Astrocyte of the hippocampus (primary cell): ENCODE measurements around the gene YOD1.
A peak's percentile ranks its signal among the peaks of the same experiment; 100 is the strongest.

Experiments
- DNase-seq: peaks from one replicate; pipeline ENCODE4 v3.0.0; 2011; ENCODE audit warnings: low read depth, low spot score

Gene YOD1

DNA sequence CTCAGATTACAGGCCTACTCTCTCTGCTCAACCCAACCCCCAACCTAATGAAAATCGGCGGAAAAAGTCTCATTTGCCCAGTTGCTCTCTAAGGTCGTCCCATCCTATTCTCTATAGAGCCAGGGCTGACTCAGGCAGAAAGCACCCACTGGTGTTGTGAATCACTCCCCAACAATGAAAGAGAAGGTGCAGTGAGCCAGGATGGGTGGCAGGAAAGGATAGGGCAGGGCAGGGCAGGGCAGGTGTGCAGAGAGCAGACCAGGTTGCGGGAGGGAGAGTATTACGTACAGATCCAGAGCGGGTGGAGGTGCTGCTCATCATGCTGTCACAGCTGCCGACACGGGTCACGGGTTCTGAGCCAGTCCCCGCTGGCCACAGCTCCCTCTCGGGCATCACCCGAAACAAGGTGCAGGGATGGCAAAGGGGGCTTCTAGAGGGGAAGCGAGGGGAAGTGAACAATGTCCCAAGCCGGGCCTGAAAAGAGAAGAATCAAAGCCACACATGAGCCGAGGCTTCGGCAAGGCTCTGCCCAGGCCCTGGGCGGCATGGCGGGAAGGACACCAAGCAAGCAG is 23.7 kb downstream of the YOD1 start:
- DNase-seq = peak; percentile 68

DNA sequence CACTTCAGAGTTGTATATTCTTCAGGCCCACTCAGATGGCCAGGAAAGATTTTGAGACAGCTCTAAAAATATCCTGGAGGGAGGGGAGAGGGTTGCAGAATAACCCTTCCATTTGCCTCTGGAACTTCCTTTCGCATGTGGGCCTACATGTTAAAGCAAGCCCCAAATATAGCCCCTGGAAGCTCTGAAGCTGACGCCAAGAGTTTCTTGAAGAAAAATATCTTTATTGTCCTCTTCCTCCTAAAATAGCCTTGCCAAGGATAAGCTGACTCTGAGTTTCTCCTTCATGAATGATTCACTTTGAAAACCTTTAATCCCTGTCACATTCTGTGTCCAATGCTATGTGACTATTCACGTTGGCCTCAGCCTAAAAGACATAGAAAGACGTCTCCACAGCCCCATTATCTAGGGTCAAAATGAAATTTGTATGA is 24.9 kb downstream of the YOD1 start:
- DNase-seq = no peak

DNA sequence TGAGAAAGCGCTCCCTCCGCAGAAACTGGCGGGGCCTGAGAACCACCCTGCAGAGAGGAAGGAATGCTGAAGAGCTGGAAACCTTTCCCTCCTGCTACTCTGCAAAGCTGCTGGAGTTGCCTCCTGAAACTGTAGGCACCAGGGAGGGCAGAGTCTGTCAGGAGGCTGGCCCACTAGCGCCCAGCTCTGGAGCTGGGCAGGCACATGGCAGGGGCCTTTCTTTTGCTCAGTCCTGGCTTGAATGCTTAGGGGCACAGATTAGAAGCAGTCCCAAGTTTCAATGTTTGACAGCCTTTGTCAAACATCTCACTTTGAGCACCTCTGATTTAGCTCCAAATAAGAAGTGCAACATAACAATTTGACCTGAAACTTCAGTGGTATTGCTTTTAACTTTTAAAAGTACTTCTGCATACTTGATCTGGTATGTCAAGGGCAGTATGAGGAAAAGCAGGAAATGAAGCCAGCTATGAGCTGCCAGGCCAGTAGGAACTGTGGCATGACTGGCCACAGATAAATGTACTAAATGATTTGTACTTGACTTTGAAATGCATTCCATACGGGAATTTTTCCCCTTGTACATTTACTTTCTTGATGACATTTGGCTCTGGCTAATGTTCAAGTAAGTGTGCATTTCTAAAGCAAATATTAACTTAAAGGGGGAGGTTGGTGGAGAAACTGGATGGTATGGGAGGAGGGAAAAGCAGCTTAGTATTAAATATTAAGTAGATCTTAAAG is 25.7 kb downstream of the YOD1 start:
- peak; percentile 66 for DNase-seq

DNA sequence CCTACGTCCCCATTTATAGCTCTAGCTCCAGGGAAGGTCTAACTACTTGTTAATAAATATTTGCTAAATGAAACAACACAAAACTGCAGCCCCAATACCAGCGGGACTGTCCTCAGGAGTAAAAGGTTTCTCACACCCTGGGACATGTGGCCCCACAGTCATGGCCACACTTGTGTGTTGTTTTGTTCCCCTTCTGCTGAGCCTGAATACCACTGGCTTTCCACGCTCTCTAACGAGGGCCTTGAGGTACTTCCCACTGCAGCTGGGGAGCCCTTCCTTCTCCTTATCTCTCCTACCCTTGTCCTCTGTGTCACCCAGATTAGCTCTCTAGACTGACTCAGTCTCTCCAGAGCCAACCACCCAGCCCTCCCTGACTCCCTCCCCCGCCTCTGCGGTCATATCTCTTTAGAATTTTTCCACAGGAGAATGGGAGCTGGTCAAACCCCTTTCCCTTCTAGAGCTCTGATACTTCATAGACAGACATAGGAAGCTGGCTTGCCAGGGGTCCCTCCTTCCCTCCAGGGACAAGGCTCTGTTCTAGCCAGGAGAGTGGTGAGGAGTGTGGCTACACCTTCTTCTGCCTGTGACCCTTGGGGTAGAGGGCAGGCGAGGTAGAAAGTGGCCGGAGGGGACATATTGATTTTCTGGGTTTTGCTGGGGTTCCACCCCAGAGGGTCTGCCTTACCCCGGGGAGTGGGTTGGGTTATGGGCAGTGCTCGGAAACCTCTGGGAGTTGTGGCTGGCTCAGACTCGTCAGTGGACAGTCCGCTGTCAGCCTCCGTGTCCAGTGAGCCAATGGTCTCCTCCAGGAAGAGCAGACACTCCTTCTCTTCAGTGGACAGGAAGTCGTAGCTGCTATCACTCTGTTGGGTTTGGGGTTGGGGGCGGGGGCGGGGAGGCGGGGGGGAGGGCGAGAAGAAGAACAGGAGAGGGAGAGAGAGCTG is 26.5 kb downstream of the YOD1 start:
- no peak for DNase-seq

DNA sequence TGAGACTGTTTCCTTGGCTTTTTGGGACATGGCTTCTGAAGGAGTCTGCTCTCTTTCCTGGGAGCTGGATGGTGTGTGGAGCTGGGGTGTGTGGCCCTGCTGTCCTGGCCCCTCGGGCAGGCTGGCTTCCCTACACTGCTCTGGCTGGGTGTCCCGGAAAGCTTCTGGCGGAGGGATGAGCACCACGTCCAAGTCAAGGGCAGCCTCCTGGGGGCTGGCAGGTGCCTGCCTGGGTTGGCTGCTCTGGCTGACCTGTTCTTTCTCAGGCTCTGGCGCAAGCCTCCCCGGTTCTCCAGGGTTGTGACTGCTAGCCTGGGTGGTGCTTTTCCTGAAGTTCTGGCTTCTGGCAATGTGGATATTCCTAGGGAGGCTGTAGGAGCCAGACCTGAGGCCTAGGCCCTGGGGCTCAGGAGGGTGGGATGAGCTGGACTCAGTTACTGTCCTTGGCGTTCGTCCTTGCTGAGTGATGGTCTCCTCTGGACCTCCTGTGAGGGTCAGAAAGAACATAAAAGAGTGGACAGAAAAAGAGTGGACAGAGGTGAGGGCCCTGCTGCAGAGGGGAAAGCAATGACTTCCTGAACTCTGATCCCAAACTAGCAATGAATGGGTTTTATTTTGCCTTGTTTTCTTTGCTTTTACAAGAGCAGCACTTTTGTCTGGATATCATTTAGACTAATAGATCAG is 27.9 kb downstream of the YOD1 start:
- DNase-seq = no peak

DNA sequence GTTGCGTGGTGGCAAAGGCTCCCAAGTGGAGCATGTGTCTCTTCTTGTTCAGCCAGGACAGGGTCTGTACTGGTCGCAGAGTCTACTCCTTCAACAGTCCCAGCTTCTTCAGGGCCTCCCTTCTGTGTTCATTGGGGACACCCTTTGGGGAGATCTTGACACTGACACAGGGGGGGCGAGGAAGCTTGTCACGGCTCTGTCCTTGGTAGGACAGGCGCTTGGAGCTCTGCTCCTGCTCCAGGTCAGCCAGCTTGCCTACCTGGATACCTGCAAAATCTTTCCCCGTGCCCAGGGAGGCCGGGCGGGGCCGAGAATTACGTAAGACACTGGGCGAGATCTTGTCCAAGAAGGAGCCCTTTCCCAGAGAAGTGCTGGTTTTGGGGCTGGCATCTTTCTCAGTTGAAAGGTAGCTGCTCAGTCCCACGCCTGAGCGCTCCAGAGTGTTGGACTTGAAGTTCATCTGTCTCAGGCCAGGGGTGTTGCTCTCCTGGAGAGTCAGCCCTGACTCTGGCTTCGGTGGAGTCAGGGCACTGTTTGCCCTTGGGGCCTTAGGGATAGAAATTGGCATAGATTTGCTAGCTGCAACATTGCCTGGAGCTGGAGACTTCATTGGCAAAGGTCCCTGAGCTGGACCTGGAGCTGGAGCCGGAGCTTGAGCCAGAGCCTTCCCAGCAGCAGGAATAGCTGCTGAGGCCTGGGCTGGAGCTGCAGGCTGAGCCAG is 29.0 kb downstream of the YOD1 start:
- no peak for DNase-seq

DNA sequence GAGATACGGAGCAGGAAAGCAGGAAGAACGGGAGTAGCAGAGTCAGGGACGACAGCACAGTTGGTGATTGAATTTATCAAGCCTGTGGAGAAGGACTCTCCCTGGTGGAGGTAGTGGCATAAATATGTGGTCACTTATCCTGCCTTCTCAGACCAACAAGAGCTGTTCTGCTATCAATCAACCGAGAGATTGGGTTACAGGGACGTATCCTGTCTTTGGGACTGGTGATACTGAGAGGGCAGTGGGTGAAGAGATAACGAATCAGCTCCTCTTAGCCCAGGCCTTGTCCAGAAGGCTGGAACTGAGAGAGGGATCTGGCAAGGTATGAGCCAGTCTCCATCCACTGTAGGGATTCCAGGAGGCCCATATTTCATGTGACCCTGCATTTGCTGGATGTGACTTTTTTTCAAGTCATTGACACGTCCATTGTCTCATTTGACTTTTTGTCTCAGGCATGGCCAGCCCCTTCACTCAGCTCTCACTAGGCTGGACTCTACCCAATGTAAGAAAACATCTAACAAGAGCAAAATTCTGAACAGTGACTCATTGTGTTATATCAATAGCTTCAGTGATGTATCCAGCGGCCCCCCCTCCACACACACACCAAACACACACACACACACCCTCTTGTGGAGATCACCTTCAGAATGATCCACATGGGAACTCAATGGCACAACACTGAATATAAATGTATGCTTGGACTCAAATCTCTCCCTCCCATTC is 29.7 kb downstream of the YOD1 start:
- DNase-seq = peak; percentile 58

DNA sequence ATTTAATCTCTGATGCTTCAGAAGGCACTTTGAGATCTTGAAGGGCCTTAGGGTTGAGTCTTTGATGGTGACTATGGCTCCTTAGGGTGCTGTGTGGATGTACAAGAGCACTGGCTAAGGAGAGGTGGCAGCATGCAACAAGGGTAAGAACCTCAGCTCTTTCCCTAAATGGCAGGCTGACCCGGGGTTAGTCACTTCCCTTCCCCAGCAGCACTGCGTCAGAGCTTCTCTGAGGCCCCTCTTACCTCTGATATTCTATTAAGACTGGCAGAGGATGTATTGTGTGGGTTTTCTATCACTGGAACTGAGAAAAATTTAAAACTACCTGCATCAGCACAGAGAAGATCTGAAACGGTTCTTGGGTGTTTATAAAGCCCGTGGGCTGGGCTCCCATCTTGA is 30.3 kb downstream of the YOD1 start:
- no peak for DNase-seq

DNA sequence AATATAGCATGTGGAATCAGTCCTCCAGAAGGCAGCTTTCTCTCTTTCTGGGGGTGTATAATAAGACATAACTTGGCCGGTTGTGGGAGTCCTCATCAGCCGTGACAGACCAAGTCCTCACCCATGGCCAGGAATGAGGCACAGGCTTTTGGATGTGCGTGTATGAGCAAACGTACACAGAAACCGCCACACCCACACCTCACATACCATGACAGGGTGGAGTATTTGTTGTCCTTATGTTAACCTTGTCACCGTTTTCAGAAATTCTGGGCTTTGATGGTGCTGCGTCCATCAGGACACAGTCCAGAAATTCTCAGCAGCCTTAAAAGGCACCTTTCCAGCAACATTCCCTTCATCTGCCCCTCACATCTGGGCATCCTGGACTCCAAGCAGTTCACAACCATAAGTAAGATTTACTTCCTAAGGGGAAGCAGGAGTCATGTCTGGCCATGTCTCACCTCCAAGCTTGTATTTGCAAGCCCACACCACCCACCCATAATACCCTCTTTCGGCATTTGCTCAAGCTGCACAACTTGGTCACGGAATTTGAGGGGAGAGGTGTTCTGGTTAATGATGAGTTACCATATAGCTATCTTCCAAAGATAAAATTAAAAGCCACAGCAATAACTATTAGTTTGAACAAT is 30.8 kb downstream of the YOD1 start:
- no peak for DNase-seq

DNA sequence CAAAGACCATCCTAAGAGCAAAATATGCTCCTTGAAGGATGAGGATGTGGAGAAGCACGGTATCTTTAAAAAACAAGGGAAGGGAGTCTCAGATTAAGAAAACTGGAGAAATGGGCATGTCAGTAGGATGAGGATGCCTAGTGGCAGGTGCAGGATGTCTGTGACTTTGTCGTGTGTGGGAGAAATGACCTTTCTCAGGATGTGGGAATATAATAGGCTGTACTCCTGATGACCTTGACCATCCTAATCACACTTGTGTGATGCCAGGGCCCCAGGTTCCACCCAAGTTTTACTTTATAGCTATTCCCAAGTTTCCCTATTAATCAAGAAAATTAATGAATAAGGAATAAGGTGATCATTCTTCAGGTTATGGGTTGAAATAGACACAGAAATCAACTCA is 31.3 kb downstream of the YOD1 start:
- DNase-seq = no peak

DNA sequence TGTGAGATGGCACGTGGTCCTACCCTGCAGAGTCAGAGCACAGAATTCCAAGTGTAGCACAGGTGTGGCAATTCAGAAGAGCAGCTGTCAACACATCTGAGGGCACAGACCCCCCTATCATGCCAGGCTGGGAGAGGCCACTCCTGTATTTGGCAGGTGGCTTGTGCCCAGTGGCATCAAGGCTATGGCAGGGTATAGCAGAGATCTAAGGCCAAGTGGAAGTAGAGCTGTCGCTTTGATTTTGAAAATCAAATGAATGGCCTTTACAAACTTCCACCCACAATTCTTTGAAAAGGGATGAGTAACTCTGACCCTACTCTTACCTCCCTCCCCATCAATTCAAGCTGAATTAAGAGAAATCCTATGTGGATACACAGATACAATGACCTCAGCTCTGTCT is 31.8 kb downstream of the YOD1 start:
- no peak for DNase-seq

DNA sequence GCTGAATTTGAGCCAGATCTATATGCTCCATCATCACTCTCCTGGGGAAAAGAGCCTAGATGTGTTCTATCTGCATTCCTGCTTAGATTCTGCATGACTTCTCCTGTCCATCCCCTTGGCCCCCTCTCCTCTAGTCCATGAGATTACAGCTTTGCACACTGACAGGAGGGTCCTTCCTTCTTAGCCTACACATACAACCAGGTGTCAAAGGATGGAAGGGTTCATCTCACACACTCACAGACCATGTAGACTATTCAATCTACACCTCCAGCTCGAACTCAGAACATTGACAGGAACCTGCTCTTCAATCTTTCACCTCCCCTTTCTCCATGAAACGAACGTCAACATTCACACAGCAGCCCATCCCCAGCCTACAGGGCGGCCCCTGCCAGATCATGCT is 32.3 kb downstream of the YOD1 start:
- DNase-seq = no peak

DNA sequence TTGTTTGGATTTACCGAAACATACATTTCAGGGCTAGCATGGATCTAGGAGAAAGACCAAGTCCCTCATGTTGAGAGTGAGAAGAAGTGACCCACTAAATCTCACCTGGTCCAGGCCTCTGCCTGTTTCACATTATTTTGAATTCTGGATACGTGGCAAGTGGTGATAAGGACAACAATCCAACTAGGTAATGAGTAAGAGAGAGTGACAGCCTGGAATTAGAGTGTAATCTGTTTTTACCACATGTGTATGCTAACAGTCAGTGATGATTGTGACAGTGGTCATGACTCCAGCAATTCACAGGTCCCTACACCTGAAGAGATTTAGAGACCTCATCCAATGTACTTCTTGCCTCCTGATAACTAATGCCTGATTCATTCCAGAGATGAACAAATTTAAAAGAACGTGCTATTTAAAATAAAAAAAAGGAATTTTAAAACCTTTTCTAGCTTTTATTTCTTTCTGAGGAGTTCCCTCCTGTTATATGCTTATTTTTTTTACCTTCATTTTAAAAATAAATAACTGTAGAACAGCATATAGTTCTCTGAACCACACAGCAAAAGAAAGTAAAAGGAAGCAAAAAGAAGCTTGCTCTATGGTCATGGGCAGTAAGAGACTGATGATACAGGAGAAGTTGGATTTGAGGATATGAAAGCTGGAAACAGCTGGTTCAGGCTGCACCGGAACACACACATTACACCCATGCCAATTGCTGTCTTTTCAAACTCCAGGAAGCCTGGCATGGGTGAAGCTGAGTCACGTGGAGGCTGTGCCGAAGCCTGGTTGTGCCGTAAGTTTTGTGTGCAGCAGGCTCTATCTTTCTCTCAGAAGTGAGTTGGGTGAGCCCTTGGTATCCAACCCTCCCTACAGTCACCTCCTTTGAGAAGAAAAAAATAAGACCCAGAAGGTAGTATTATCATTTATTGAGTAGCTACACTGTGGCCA is 33.1 kb downstream of the YOD1 start:
- peak; percentile 41 for DNase-seq

DNA sequence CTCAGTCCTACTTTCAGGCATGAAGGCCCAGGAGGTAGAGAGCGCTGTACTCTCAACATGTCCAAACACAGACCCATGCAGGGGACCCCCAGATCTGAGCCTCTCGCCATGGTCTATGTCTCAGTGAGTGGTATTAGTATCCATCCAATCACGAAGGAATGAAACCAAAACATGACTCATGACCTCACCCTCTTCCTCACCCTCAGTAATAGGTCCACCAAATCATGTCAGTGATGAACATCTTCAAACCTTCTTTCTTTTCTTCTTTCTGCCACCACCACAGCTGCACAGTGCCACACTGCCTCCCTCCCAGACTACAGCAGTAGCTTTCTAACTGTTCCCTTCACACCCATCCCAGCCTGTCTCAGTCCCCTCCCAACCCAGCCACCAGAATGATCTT is 35.2 kb downstream of the YOD1 start:
- no peak for DNase-seq

DNA sequence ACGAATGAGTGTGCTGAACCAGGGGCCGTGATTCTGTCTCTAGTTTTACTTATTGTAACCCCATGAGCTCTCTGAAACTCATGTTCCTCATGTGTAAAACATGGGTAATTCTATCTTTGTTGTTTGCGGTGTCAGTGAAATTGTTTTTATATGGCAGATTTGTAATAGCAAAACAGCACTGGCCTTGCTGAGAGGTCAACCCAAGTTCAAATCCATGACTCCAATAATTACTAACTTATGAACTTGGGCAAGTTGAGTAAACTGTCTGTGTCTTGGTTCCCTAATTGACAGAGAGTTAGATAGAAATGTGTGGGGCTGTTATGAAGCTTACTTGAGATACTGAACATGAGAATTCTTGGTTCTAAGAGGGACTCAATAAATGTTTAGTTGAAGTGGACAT is 36.3 kb downstream of the YOD1 start:
- DNase-seq = no peak

DNA sequence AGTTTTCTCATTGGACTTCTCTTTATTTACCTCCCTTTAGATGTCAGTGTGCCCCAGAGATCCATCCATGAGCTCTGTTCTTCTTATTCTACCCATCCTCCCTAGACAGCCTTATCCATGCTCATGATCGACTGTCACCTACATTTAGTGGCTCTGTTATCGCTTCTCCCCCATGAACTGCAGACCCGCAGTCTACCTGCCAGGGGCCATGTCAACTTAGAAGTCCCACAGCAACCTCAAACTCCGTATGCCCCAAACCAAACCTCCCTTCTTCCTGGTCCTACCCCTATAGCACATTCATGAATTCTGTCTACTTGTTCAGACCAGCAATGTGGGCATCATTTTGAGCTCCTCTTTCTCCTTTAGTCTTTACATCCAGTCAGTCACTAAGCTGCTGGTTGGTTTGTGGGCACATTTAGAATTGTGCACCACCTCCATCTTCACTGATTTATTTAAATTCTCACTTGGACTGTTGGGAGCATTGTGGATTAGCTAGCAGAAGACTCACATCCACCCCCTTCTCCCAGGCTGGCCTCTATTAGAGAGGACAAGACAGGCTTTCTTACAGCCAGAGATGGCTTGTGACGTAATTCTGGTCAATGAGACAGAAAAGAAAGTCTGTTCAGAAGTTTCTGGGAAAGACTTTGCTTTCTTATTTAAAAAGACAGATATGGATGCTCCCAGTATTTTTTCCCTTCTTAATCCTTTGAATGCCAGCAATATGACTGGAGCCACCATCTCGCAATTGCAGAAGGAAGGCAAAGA is 37.5 kb downstream of the YOD1 start:
- no peak for DNase-seq

DNA sequence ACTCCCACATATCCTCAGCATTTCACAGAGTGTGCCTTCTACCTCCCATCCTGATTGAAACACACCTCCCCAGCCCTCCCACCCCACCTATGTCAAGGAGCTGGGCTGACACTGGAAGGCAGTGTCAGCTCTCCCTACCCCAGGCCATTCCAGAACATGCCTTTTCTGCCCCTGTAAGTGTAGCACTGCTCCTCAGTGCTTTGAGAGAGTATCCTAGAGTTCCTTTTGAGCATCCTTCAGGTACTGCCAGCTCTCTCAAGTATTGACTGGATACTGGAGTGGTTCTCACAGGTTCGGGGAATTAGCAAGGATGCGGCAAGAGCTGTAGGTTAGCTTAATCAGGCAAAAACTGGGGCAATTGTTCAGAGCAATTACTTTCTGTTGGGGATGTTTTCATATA is 40.3 kb downstream of the YOD1 start:
- DNase-seq = no peak

DNA sequence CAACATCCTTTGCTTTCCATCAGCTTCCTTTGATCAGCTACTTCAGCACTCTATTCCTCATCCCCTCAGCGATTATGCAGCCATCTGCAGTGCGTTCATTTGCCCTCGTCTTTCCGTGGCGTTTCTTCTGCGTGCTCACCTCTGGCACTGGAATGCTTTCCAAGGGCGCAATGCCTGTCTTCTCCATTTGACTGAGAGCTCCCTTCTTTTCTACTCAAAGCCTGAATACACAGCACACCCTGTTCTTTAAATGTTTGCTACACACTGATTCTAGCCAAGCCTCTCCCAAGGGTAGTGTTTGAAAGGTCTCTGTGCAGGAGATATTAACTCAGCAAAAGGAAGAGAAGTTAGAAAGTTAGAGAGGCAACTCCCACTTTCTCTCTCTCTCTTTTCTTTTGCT is 41.1 kb downstream of the YOD1 start:
- DNase-seq = no peak
